Mesenchymal stem cell (in vitro differentiated cells and primary cell): Measurements from ENCODE around the gene EFHC1.

Experiments used
- DNase-seq: peaks from one replicate; pipeline ENCODE4 v3.0.0-alpha.2; 2013
- H2AFZ ChIP-seq: one replicate; pipeline ENCODE4 v1.6.1; 2013; ENCODE audit warnings: low read depth, mild to moderate bottlenecking, control low read depth, inconsistent platforms, low read length, moderate library complexity
- H2AK5ac ChIP-seq: 2 replicates; pipeline ENCODE4 v1.6.1; 2013; ENCODE audit warnings: low read length, moderate library complexity, mild to moderate bottlenecking, inconsistent platforms; ENCODE audit not compliant: severe bottlenecking
- H2BK120ac ChIP-seq: one replicate; pipeline ENCODE4 v1.6.1; 2013; ENCODE audit warnings: low read depth, mild to moderate bottlenecking, inconsistent platforms, low read length, moderate library complexity
- H2BK12ac ChIP-seq, 2 experiments: one replicate each; pipeline ENCODE4 v1.6.1; 2013; ENCODE audit warnings: inconsistent platforms in 2 of 2, low read length in 2 of 2, mild to moderate bottlenecking in 2 of 2, moderate library complexity in 2 of 2, control low read depth in 1 of 2
- H2BK15ac ChIP-seq: one replicate; pipeline ENCODE4 v1.6.1; 2013; ENCODE audit warnings: mild to moderate bottlenecking, low read depth, inconsistent platforms; ENCODE audit not compliant: poor library complexity, severe bottlenecking
- H2BK5ac ChIP-seq: 2 replicates; pipeline ENCODE4 v1.6.1; 2013; ENCODE audit warnings: low read depth, mild to moderate bottlenecking, low read length, control low read depth, inconsistent platforms; ENCODE audit not compliant: poor library complexity, severe bottlenecking
- H3K14ac ChIP-seq, 2 experiments: one replicate each; pipeline ENCODE4 v1.6.1; 2013; ENCODE audit warnings: inconsistent platforms in 2 of 2, low read length in 2 of 2, control low read depth in 1 of 2, mild to moderate bottlenecking in 1 of 2, moderate library complexity in 1 of 2
- H3K18ac ChIP-seq, 2 experiments: one replicate each; pipeline ENCODE4 v1.6.1; 2013; ENCODE audit warnings: inconsistent platforms in 2 of 2, low read length in 2 of 2, control low read depth in 1 of 2, low read depth in 1 of 2, mild to moderate bottlenecking in 1 of 2
- H3K23ac ChIP-seq, 2 experiments: one replicate each; pipeline ENCODE4 v1.6.1; 2013; ENCODE audit warnings: inconsistent platforms in 2 of 2, low read length in 2 of 2, mild to moderate bottlenecking in 2 of 2, moderate library complexity in 2 of 2, control low read depth in 1 of 2
- H3K27ac ChIP-seq: 2 replicates; pipeline ENCODE4 v1.5.1; 2013; ENCODE audit warnings: mild to moderate bottlenecking, moderate library complexity, low read length, control low read depth, inconsistent platforms; ENCODE audit not compliant: poor library complexity, severe bottlenecking
- H3K27me3 ChIP-seq, 2 experiments: 2 replicates each; pipeline versions ENCODE4 v1.6.1 to v1.7.0; 2013; ENCODE audit warnings: low read length in 2 of 2, mild to moderate bottlenecking in 2 of 2, moderate library complexity in 2 of 2, control low read depth in 1 of 2, inconsistent platforms in 1 of 2; ENCODE audit not compliant: control insufficient read depth in 1 of 2, insufficient read depth in 1 of 2
- H3K36me3 ChIP-seq, 2 experiments: 2 replicates each; pipeline versions ENCODE4 v1.6.1 to v1.7.0; 2013; ENCODE audit warnings: low read length in 2 of 2, control low read depth in 1 of 2, inconsistent platforms in 1 of 2, low read depth in 1 of 2, mild to moderate bottlenecking in 1 of 2; ENCODE audit not compliant: insufficient read depth in 2 of 2, control insufficient read depth in 1 of 2
- H3K4ac ChIP-seq, 2 experiments: one replicate each; pipeline ENCODE4 v1.6.1; 2013; ENCODE audit warnings: inconsistent platforms in 2 of 2, low read length in 2 of 2, mild to moderate bottlenecking in 2 of 2, moderate library complexity in 2 of 2, control low read depth in 1 of 2, low read depth in 1 of 2
- H3K4me1 ChIP-seq: 2 replicates; pipeline ENCODE4 v1.6.1; 2013; ENCODE audit warnings: low read depth, low read length, control low read depth; ENCODE audit not compliant: control insufficient read depth, insufficient read depth
- H3K4me2 ChIP-seq: 2 replicates; pipeline ENCODE4 v1.6.1; 2013; ENCODE audit warnings: low read length, mild to moderate bottlenecking, inconsistent platforms; ENCODE audit not compliant: poor library complexity, severe bottlenecking
- H3K4me3 ChIP-seq, 2 experiments: 2 replicates each; pipeline versions ENCODE4 v1.5.1 to v1.7.0; 2013; ENCODE audit warnings: low read length in 2 of 2, mild to moderate bottlenecking in 2 of 2, control low read depth in 1 of 2, low read depth in 1 of 2; ENCODE audit not compliant: insufficient read depth in 1 of 2
- H3K79me1 ChIP-seq: replicated peaks from 2 replicates; pipeline ENCODE4 v1.6.1; 2013; ENCODE audit warnings: mild to moderate bottlenecking, control low read depth, low read length, inconsistent platforms; ENCODE audit not compliant: poor library complexity, severe bottlenecking
- H3K9ac ChIP-seq: 2 replicates; pipeline ENCODE4 v1.7.0; 2013; ENCODE audit warnings: mild to moderate bottlenecking, low read length, moderate library complexity
- H3K9me3 ChIP-seq: 2 replicates; pipeline ENCODE4 v1.7.0; 2013; ENCODE audit warnings: mild to moderate bottlenecking, low read length; ENCODE audit not compliant: control insufficient read depth
- H4K8ac ChIP-seq: one replicate; pipeline ENCODE4 v1.6.1; 2013; ENCODE audit warnings: inconsistent platforms, mild to moderate bottlenecking, low read length, moderate library complexity
- H4K91ac ChIP-seq: one replicate; pipeline ENCODE4 v1.6.1; 2013; ENCODE audit warnings: mild to moderate bottlenecking, low read length, inconsistent platforms
- WGBS: methylation state at CpG from one replicate; pipeline ENCODE4 v1.1.7; 2013; ENCODE audit warnings: mixed read lengths; 5-methylcytosine and 5-hydroxymethylcytosine counted together

EFHC1 gene

DNA sequence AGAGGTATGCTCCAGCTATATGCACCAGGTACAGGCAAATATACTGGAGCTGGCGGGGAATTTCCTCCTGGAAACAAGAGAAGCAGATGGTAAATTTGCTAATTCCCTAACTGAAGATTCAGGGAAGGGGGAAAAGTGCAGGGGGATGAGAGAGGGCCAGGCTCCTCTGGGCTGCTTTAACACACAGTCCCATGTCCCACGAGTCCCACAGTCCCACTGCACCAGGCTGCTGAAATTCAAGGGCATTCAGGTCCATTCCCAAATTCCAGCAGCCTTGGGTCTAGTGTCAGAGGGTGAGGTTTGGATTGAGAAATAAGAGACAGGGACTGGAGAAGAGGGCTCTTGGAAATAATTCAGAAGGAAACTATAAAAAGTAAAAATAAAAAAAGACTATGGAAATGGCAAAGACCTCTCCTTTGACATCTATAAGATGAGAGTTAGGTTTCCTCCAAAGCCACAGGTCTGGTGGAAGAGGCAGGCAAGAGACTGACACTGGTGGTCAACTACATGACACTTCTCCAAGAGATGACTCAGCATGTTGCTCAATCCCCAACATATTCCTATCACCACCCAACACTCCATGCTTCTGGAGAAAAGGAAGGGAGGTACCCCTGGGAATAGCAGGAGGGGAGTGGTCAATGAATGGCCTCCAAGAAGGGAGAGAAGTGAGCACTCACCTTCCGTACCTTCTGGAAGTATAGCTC, 87.6 kb downstream of the EFHC1 start:
- peak overlapping the region; percentile 11 for H2AK5ac ChIP-seq
- peak overlapping the region; percentile 32 to 55 for H3K18ac ChIP-seq
- H3K4me3 ChIP-seq: no peak overlapping the region
- no peak overlapping the region for H4K91ac ChIP-seq
- peaks cover 41% of the 10 kb centered on the region for H3K4me1 ChIP-seq
- H3K4me2 ChIP-seq: no peak overlapping the region
- no peak overlapping the region for H3K14ac ChIP-seq
- no peak overlapping the region for H3K4ac ChIP-seq
- H2AFZ ChIP-seq: no peak overlapping the region
- WGBS: 72% methylated on average over 3 of the region's 3 CpGs
- no peaks in the 10 kb centered on the region for H3K9me3 ChIP-seq
- DNase-seq: peak; percentile 86
- no peak overlapping the region for H2BK12ac ChIP-seq
- H2BK15ac ChIP-seq: no peak overlapping the region
- H3K23ac ChIP-seq: no peak overlapping the region
- no peak overlapping the region for H2BK5ac ChIP-seq
- H4K8ac ChIP-seq: no peak overlapping the region
- H3K9ac ChIP-seq: no peak overlapping the region
- no peak overlapping the region for H3K27ac ChIP-seq
- H2BK120ac ChIP-seq: no peak overlapping the region
- H3K36me3 ChIP-seq: peaks cover 69 to 84% of the 10 kb centered on the region in 2 experiments
- peaks cover 28% of the 10 kb centered on the region for H3K79me1 ChIP-seq
- H3K27me3 ChIP-seq: no peaks in the 10 kb centered on the region

DNA sequence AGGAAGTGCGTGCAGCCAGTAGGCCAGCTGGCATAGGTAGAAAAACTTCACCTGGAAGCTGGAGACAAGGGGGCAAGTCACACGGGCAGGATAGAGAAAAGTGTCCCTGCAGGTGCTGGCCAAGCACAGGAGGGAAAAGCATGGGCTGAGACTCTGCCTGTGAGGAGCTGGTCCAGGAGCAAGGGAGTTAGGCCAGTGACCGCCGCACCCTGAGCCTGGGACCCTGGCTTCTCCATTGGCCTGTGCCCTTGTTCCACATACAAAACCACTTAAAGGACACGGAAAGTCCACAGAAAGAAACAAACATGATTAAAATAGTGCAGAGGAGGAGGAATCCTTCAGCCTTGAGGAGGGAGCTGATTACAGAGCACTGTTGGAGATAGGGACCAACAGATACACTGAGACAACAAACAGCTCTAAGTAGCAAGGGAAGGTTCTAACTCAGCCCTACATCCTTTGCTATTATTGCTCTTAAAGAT, 88.2 kb downstream of the EFHC1 start:
- Histone ChIP-seq H2AK5ac (peak overlapping the region; percentile 11), H2BK120ac (no peak overlapping the region), H3K9ac (no peak overlapping the region), H3K14ac (peak overlapping the region in 1 of 2 experiments; percentile 41), H3K36me3 (peaks cover 65 to 84% of the 10 kb centered on the region in 2 experiments), H2AFZ (no peak overlapping the region), H3K79me1 (peaks cover 29% of the 10 kb centered on the region), H2BK12ac (peak overlapping the region in 1 of 2 experiments; percentile 35), H3K18ac (peak overlapping the region; percentile 32 to 55), H4K91ac (peak overlapping the region; percentile 48), H3K23ac (no peak overlapping the region), H3K9me3 (no peaks in the 10 kb centered on the region), H3K4me3 (no peak overlapping the region), H3K4me1 (peaks cover 38% of the 10 kb centered on the region), H3K4me2 (no peak overlapping the region), H3K4ac (peak overlapping the region in 1 of 2 experiments; percentile 51), H4K8ac (peak overlapping the region; percentile 28), H2BK15ac (no peak overlapping the region), H2BK5ac (no peak overlapping the region), H3K27ac (no peak overlapping the region), H3K27me3 (no peaks in the 10 kb centered on the region)
- WGBS: 95% methylated on average over 5 of the region's 5 CpGs
- no peak for DNase-seq

DNA sequence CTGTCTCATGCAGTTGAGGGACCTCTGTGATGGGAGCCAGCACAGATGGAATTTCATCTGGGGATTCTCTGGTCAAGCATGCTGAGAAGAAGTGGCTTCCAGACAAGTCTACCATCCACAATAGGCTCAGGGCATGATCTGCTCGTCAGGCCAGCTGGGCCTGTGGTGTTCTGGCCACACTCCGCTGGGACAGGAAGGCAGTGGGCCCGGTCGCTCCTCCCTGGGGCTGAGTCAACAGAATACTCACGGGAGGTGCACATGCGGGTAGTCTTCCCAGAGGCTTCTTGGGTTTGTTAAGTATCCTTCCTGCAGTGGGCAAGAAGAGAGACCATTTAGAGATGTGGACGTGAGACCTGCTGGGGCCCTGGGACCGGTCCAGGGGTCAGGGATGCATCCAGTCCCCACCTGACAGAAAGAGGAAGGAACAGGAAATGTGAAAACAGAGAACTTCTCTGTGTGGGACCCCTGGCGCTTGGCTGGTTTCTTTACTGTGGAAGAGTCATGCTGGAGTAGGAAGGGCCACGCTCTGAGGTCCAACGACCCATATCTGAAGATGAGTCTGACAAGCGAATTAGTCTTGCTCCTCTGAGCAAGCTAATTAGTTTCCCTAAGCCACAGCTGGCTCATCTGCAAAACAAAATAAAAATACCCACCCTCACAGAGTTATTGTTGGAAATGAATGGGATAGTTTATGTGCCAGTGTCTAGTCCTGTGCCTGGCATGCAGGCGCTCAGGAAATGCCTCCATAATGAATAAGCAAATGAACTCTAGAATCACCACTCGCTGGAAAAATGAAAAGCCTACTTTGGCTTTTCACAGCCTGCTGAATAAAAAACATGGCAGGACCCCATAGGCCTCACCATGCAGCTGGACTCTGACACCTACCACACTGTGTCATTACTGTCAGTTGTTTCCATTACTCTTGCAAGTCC, 89.4 kb downstream of the EFHC1 start:
- Histone ChIP-seq H3K4me3 (no peak overlapping the region), H3K4me1 (peaks cover 32% of the 10 kb centered on the region), H2BK5ac (no peak overlapping the region), H3K9me3 (no peaks in the 10 kb centered on the region), H3K27ac (peak overlapping the region; percentile 71), H4K91ac (peak overlapping the region; percentile 37), H3K4ac (no peak overlapping the region), H3K23ac (no peak overlapping the region), H2BK15ac (peak overlapping the region; percentile 20), H2BK120ac (no peak overlapping the region), H3K36me3 (peaks cover 62 to 84% of the 10 kb centered on the region in 2 experiments), H2BK12ac (no peak overlapping the region), H3K4me2 (no peak overlapping the region), H4K8ac (no peak overlapping the region), H2AFZ (no peak overlapping the region), H3K14ac (peak overlapping the region in 1 of 2 experiments; percentile 76), H3K79me1 (peaks cover 35% of the 10 kb centered on the region), H2AK5ac (peak overlapping the region; percentile 5), H3K18ac (no peak overlapping the region), H3K27me3 (no peaks in the 10 kb centered on the region), H3K9ac (peak overlapping the region; percentile 89)
- 74% methylated on average over 13 of the region's 14 CpGs for WGBS
- DNase-seq: no peak

DNA sequence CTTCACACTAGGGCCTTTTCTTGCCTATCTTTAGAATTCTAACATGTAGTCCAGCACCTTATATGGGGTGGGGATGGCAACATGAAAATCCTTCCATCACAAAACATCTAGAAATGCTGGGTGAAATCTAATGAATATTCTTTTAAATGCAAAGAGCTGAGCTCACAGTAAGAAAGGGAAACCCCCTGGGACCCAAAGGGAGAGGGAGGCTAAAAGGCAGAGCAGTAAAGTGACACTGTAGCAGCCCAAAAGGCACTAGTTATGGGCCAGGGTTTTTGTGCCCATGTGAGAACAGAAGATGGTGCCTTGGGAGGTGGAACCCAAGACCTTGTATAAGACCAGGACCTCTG, 90.0 kb downstream of the EFHC1 start:
- Histone ChIP-seq H3K4me3 (no peak overlapping the region), H3K36me3 (peaks cover 56 to 84% of the 10 kb centered on the region in 2 experiments), H3K79me1 (peaks cover 33% of the 10 kb centered on the region), H3K9me3 (no peaks in the 10 kb centered on the region), H2BK5ac (no peak overlapping the region), H2AFZ (no peak overlapping the region), H4K8ac (no peak overlapping the region), H2BK15ac (no peak overlapping the region), H3K27me3 (no peaks in the 10 kb centered on the region), H4K91ac (no peak overlapping the region), H3K4ac (peak overlapping the region in 1 of 2 experiments; percentile 19), H3K18ac (no peak overlapping the region), H3K23ac (no peak overlapping the region), H3K4me2 (no peak overlapping the region), H3K14ac (no peak overlapping the region), H3K4me1 (peaks cover 31% of the 10 kb centered on the region), H3K9ac (peak overlapping the region; percentile 89), H2BK12ac (peak overlapping the region in 1 of 2 experiments; percentile 32), H3K27ac (peak overlapping the region; percentile 71), H2AK5ac (peak overlapping the region; percentile 3), H2BK120ac (no peak overlapping the region)
- no peak for DNase-seq
